Naive thymus-derived CD8-positive, alpha-beta T cell (primary cell): ENCODE data around the gene HOXB5. TPM values are rescaled to one million over a fixed set of nuclear protein-coding genes. Genes with fewer than 3 reads are reported as not detected.
A peak's percentile ranks its signal among the peaks of the same experiment; 100 is the strongest.

Experiments used
- ATAC-seq, 2 donors: fragments of 150-1000 bp; cut with Tn5 transposase in 1 of 2; sonication (Bioruptor Pico), chemical (Tn5 transposase) in 1 of 2; 1 replicate in 1 of 2; 2 replicates in 1 of 2; pipeline ENCODE4 v1.10.0; 2021; ENCODE audit warnings: mild to moderate bottlenecking in 2 of 2, moderate library complexity in 2 of 2
- POLR2A ChIA-PET: fragments of 350-600 bp; sonication (Branson Sonifier 250); formaldehyde crosslinking; loops from one replicate; lab custom pipeline; 2021; ENCODE audit warnings: antibody characterized with exemption; lab: Charles Lee
- DNase-seq, 10 donors: peaks; one replicate each; pipeline versions ENCODE4 v3.0.0 to v3.0.0-alpha.2; 2020 to 2022
- H3K27ac Mint-ChIP-seq, 10 donors: one replicate each; pipeline ENCODE4 v1.8.0; 2020 to 2022; ENCODE audit warnings: mild to moderate bottlenecking in 10 of 10, mixed read lengths in 10 of 10, moderate library complexity in 4 of 10, inconsistent platforms in 1 of 10
- H3K27me3 Mint-ChIP-seq, 5 donors: one replicate each; pipeline ENCODE4 v1.8.0; 2021 to 2022; ENCODE audit warnings: mixed read lengths in 5 of 5
- H3K36me3 Mint-ChIP-seq, 3 donors: one replicate each; pipeline ENCODE4 v1.8.0; 2020 to 2022; ENCODE audit warnings: mixed read lengths in 3 of 3, mild to moderate bottlenecking in 2 of 3, inconsistent platforms in 1 of 3
- H3K4me1 Mint-ChIP-seq, 4 donors: one replicate each; pipeline ENCODE4 v1.8.0; 2021 to 2022; ENCODE audit warnings: mixed read lengths in 4 of 4
- H3K4me3 Mint-ChIP-seq, 10 donors: one replicate each; pipeline ENCODE4 v1.8.0; 2020 to 2022; ENCODE audit warnings: mild to moderate bottlenecking in 10 of 10, mixed read lengths in 10 of 10, moderate library complexity in 6 of 10, inconsistent platforms in 1 of 10
- H3K9me3 Mint-ChIP-seq, 9 donors: one replicate each; pipeline ENCODE4 v1.8.0; 2020 to 2022; ENCODE audit warnings: mixed read lengths in 9 of 9, mild to moderate bottlenecking in 3 of 9, inconsistent platforms in 1 of 9, moderate library complexity in 1 of 9
- polyA plus RNA-seq, 3 donors: library from polyadenylated mRNA; unstranded; fragments of 300-500 nt; fragmentation: Illumina TruSeq; gene quantifications; one replicate each; pipeline ENCODE4 v1.2.3, GENCODE V29; 2021
- total RNA-seq, 8 experiments: library from RNA in 2 of 8; stranded (reverse) in 2 of 8; gene quantifications; one replicate each; pipeline ENCODE4 v1.2.3 and lab custom pipeline; 2021 to 2026

The HOXB5 gene
- total and polyA plus RNA-seq, 5 experiments from 2014 or later: not detected

DNA sequence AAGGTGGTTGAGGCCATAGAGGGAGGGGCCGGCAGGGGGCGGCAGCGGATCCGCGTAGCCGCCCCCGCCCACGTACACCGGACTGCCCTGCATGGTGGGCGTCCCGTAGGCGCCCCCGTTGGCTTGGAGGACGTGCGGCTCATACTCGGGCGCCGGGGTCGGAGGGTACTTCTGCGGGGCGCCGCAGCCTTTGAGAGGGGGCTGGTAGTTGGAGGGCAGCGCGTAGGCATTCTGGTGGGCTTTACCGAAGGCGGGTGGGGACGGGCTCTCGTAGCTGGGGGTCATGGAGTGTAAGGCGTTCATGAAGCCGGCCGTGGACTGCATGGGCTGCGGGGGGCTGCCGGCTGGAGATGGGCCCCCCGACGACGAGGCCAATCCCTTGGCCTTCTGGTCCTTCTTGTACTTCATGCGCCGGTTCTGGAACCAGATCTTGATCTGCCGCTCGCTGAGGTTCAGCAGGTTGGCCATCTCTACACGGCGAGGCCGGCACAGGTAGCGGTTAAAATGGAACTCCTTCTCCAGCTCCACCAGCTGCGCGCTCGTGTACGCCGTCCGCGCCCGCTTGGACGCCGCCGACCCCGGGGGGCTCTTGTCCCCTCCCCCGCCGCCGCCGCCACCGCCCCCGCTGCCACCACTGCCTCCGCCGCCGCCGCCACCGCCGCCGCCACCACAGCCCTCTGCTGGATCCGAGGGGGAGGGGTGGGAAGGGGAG is 42.9 kb downstream of the HOXB5 start:
- no peaks in the 10 kb centered on the region for H3K9me3 Mint-ChIP-seq
- H3K27me3 Mint-ChIP-seq: peaks cover 3 to 40% (median 8%) of the 10 kb centered on the region in 5 donors
- peaks cover 0 to 2% (median 0%) of the 10 kb centered on the region in 3 donors for H3K36me3 Mint-ChIP-seq
- DNase-seq (no peak), ATAC-seq (no peak)
- H3K27ac Mint-ChIP-seq: no peak overlapping the region
- H3K4me3 Mint-ChIP-seq: no peak overlapping the region
- peaks cover 12 to 36% (median 26%) of the 10 kb centered on the region in 4 donors for H3K4me1 Mint-ChIP-seq
- POLR2A ChIA-PET: interaction anchor here (0.9 kb wide), 1 partner anchor 9 kb away, joined by 3 read pairs; no protein-coding TSS in a partner anchor

DNA sequence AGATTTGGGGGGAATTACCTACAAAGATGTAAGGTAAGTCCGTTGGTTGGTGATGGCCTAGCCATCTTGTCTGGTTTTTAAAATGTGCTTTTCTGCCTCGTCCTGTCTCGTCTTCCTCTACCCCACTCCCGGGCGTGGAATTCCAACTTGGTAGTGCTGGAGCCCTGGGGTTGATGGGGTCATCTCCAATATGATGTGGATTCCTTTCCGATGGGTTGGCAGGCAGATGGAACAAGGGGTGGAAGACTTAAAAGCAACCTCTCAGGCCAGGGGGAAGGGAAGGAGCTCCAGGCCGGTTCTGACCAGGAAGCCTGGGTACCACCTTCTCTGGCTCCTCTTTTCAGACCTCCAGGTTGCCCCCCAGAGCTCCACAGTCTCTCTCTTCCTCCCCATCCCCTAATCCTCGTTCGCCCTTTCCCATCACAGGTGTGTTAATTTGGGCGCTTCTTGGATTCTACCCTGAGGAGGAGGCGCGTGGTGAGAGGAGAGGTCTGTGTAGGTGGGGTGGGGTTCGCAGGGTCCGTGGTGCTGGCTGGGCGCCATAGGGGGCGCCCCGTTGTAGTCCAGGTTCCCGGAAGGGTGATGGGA is 43.6 kb downstream of the HOXB5 start:
- no peaks in the 10 kb centered on the region for H3K9me3 Mint-ChIP-seq
- POLR2A ChIA-PET: no interaction called here
- peaks cover 9 to 40% (median 24%) of the 10 kb centered on the region in 4 donors for H3K4me1 Mint-ChIP-seq

GRCh38 chr17:48549281-48549630 is 44.3 kb downstream of the HOXB5 start:
- ATAC-seq (no peak), DNase-seq (no peak)
- peaks cover 0 to 2% (median 0%) of the 10 kb centered on the region in 3 donors for H3K36me3 Mint-ChIP-seq
- POLR2A ChIA-PET: interaction anchor here (0.7 to 2.2 kb wide), 3 partner anchors 12 to 117 kb away, joined by 3 to 5 read pairs (median 3); no protein-coding TSS in a partner anchor
- no peak overlapping the region for H3K4me3 Mint-ChIP-seq
- peaks cover 8 to 43% (median 25%) of the 10 kb centered on the region in 4 donors for H3K4me1 Mint-ChIP-seq
- H3K27me3 Mint-ChIP-seq: peaks cover 4 to 35% (median 5%) of the 10 kb centered on the region in 5 donors
- peak overlapping the region in 1 of 10 donors; percentile 82 for H3K27ac Mint-ChIP-seq
- no peaks in the 10 kb centered on the region for H3K9me3 Mint-ChIP-seq

More for the DNA sequence above, 43.6 kb downstream of the HOXB5 start:
- Mint-ChIP-seq H3K4me3 (no peak overlapping the region), H3K27ac (peak overlapping the region in 1 of 10 donors; percentile 40), H3K27me3 (peaks cover 4 to 40% (median 6%) of the 10 kb centered on the region in 5 donors), H3K36me3 (peaks cover 0 to 2% (median 0%) of the 10 kb centered on the region in 3 donors)
- no peak for DNase-seq
- ATAC-seq: no peak

GRCh38 chr17:48548523-48549280 is 44.9 kb downstream of the HOXB5 start:
- H3K9me3 Mint-ChIP-seq: no peaks in the 10 kb centered on the region
- no peak for DNase-seq
- peak; percentile 7 to 14 for ATAC-seq
- peaks cover 0 to 4% (median 0%) of the 10 kb centered on the region in 3 donors for H3K36me3 Mint-ChIP-seq
- H3K27me3 Mint-ChIP-seq: peaks cover 4 to 35% (median 7%) of the 10 kb centered on the region in 5 donors
- POLR2A ChIA-PET: interaction anchor here (0.7 to 2.2 kb wide), 5 partner anchors 11 to 117 kb away, joined by 3 to 5 read pairs (median 3); no protein-coding TSS in a partner anchor
- H3K27ac Mint-ChIP-seq: peak overlapping the region in 9 of 10 donors; percentile 78 to 99 (median 90)
- H3K4me1 Mint-ChIP-seq: peaks cover 11 to 47% (median 29%) of the 10 kb centered on the region in 4 donors
- H3K4me3 Mint-ChIP-seq: peak overlapping the region; percentile 52 to 99 (median 75)

- no peaks in the 10 kb centered on the region for H3K9me3 Mint-ChIP-seq
- DNase-seq (peak in 6 of 10 donors; percentile 12 to 80 (median 36)), ATAC-seq (peak; percentile 8 to 22)
- peak overlapping the region; percentile 52 to 99 (median 75) for H3K4me3 Mint-ChIP-seq
- peak overlapping the region in 9 of 10 donors; percentile 78 to 99 (median 90) for H3K27ac Mint-ChIP-seq
- H3K27me3 Mint-ChIP-seq: peaks cover 4 to 32% (median 7%) of the 10 kb centered on the region in 5 donors
- POLR2A ChIA-PET: interaction anchor here (0.6 to 3.0 kb wide), 9 partner anchors 9 to 1136 kb away, joined by 3 to 9 read pairs (median 5); partner anchors contain the start of gene HOXB4
- peaks cover 0 to 4% (median under 1%) of the 10 kb centered on the region in 3 donors for H3K36me3 Mint-ChIP-seq
- peaks cover 11 to 47% (median 31%) of the 10 kb centered on the region in 4 donors for H3K4me1 Mint-ChIP-seq
These were observed 45.6 kb downstream of the HOXB5 start for GRCh38 chr17:48547808-48548522.

DNA sequence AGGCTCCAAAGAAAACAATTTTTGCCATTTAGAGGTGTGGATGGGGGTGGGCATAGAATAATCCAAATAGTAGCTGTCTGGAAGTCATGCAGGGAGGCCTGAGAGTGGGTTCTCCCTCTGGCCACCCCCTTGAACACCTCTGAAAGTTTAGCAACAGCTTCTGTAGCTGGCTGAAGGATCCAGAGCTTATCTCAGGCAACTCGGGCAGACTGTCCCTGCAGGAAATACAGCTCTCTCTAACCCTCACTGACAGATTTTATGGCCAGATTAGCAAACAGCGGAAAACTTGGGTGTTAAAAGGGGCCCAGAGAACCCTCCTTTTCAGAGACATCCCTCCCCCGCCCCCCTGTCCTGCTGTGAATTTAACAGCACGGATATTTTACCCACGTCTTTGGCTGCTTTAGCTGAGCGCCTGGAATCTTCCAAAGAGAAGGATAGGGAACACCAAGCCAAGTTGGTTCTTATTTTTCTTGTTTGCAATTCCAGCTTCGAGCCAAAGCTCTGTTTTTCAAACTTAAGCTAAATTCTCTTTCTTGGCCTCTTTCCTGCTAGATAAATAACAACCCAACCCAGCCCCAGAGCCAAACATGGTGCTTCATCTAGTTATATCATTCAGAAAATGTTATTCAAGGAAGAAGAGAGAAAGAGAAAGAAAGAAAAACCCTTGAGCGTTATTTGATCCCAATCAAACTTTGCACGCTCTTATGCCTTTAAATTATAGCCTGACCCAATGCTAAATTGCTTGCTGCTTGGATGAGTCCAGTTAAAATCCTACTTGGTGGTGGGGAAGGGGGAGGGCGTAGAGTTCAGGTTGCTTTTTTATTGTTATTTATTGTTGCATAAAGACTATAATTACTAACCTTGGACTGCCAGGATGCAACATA is 46.4 kb downstream of the HOXB5 start:
- POLR2A ChIA-PET: interaction anchor here (0.5 to 3.0 kb wide), 11 partner anchors 8 to 1135 kb away, joined by 3 to 9 read pairs (median 5); partner anchors contain the start of gene HOXB4
- Mint-ChIP-seq H3K4me1 (peaks cover 14 to 53% (median 36%) of the 10 kb centered on the region in 4 donors), H3K9me3 (no peaks in the 10 kb centered on the region), H3K27ac (peak overlapping the region in 9 of 10 donors; percentile 78 to 99 (median 90)), H3K4me3 (peak overlapping the region; percentile 28 to 99 (median 78)), H3K27me3 (peaks cover 6 to 36% (median 7%) of the 10 kb centered on the region in 5 donors), H3K36me3 (peaks cover 0 to 4% (median 4%) of the 10 kb centered on the region in 3 donors)
- ATAC-seq (no peak), DNase-seq (no peak)

- peaks cover 6 to 41% (median 12%) of the 10 kb centered on the region in 5 donors for H3K27me3 Mint-ChIP-seq
These were observed 47.2 kb downstream of the HOXB5 start for GRCh38 chr17:48546137-48546923.

DNA sequence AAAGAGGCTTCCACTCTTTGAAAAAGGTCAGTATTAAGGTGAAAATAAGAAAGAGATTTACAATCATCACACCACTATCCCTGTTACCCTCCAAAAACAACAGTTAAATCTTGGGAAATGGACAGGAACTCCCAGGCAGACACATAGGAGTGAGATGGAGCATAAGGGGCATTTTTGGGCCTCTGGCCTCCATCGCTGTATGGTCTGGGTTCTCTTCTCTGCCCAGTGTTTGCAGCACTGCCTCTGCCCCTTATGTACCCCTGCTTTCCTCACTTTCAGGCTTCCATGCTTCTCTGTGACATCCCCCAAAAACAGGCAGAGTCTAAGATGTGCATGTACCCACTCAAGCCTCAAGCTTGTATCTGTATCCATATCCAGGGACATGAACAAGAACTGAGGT is 48.0 kb downstream of the HOXB5 start:
- POLR2A ChIA-PET: interaction anchor here (3.0 kb wide), 1 partner anchor 33 kb away, joined by 9 read pairs; the partner anchor contains the start of gene HOXB4

More at GRCh38 chr17:48546137-48546923, 47.2 kb downstream of the HOXB5 start:
- POLR2A ChIA-PET: interaction anchor here (0.5 to 3.0 kb wide), 6 partner anchors 9 to 163 kb away, joined by 4 to 9 read pairs (median 5); partner anchors contain the start of gene HOXB4
- DNase-seq (no peak), ATAC-seq (no peak)
- Mint-ChIP-seq H3K4me3 (peak overlapping the region; percentile 16 to 99 (median 69)), H3K27ac (peak overlapping the region in 8 of 10 donors; percentile 60 to 99 (median 86)), H3K4me1 (peaks cover 19 to 60% (median 42%) of the 10 kb centered on the region in 4 donors), H3K9me3 (no peaks in the 10 kb centered on the region), H3K36me3 (peaks cover 0 to 4% (median 4%) of the 10 kb centered on the region in 3 donors)

DNA sequence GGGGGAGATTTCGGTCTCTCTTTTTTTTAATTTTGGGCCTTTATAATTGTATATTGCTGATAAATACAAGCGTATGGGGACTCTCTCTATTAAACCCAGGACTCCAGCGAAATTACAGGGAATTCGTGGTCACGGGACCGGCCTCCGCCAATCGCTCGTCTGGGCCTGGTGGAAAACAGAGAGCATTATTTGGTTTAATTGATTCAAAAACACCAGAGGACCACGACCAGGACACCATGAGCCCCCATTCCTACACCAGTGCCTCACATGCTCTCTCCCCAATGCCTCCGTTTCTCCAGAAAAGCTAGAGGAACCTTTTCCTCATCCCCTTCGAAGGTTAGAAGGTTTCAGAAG is 48.6 kb downstream of the HOXB5 start, which contains the start of gene HOXB2:
Gene HOXB2, minus strand, starts transcription at position 88 of the 354 bp plus-strand sequence. CDS start 198 bp downstream, outside the sequence.
- Mint-ChIP-seq H3K4me3 (peak within 1 kb of the TSS; percentile 82 to 99 (median 94)), H3K27ac (peak within 1 kb of the TSS; percentile 86 to 99 (median 94)), H3K4me1 (peaks cover 21 to 64% (median 49%) of the 10 kb centered on the region in 4 donors), H3K9me3 (no peaks in the 10 kb centered on the region), H3K27me3 (peaks cover 6 to 41% (median 12%) of the 10 kb centered on the region in 5 donors), H3K36me3 (peaks cover 2 to 4% (median 4%) of the 10 kb centered on the region in 3 donors)
- ATAC-seq (no peak), DNase-seq (no peak)
- POLR2A ChIA-PET: no interaction called here

More for the DNA sequence above, 48.0 kb downstream of the HOXB5 start:
- Mint-ChIP-seq H3K4me1 (peaks cover 21 to 64% (median 48%) of the 10 kb centered on the region in 4 donors), H3K4me3 (peak overlapping the region; percentile 82 to 99 (median 94)), H3K36me3 (peaks cover 2 to 4% (median 4%) of the 10 kb centered on the region in 3 donors), H3K27me3 (peaks cover 6 to 41% (median 12%) of the 10 kb centered on the region in 5 donors), H3K27ac (peak overlapping the region in 8 of 10 donors; percentile 60 to 99 (median 87)), H3K9me3 (no peaks in the 10 kb centered on the region)
- DNase-seq: no peak
- no peak for ATAC-seq
